Hepatocyte (in vitro differentiated cells): ENCODE data around the gene CSTPP1. TPM values are rescaled to one million over a fixed set of nuclear protein-coding genes. Genes with fewer than 3 reads are reported as not detected.

Experiments
- DNase-seq: peaks from one replicate; pipeline ENCODE4 v3.0.0-alpha.2; 2016; ENCODE audit warnings: low spot score
- H2AFZ ChIP-seq: fragments of 200-600 bp; sonication (generic); 2 replicates; pipeline ENCODE4 v1.6.0; 2016; ENCODE audit warnings: antibody characterized with exemption, mild to moderate bottlenecking
- H3K27ac ChIP-seq: fragments of 200-600 bp; sonication (generic); 2 replicates; pipeline ENCODE4 v1.5.1; 2016; ENCODE audit warnings: mild to moderate bottlenecking
- H3K27me3 ChIP-seq: fragments of 200-600 bp; sonication (generic); 2 replicates; pipeline ENCODE4 v1.6.1; 2016
- H3K36me3 ChIP-seq: fragments of 200-600 bp; sonication (generic); replicated peaks from 2 replicates; pipeline ENCODE4 v1.5.1; 2016; ENCODE audit warnings: low read depth; ENCODE audit not compliant: insufficient read depth
- H3K4me1 ChIP-seq: fragments of 200-600 bp; sonication (generic); 2 replicates; pipeline ENCODE4 v1.5.1; 2016; ENCODE audit warnings: mild to moderate bottlenecking, moderate library complexity; ENCODE audit not compliant: insufficient read depth
- H3K4me2 ChIP-seq: fragments of 200-600 bp; sonication (generic); 2 replicates; pipeline ENCODE4 v1.6.0; 2016
- H3K4me3 ChIP-seq: fragments of 200-600 bp; sonication (generic); 2 replicates; pipeline ENCODE4 v1.5.1; 2016; ENCODE audit warnings: mild to moderate bottlenecking
- H3K79me2 ChIP-seq: fragments of 200-600 bp; sonication (generic); 2 replicates; pipeline ENCODE4 v1.6.0; 2017; ENCODE audit warnings: mild to moderate bottlenecking
- H3K9me2 ChIP-seq: fragments of 200-600 bp; sonication (generic); replicated peaks from 2 replicates; pipeline ENCODE4 v1.6.0; 2017; ENCODE audit warnings: mild to moderate bottlenecking; ENCODE audit not compliant: insufficient read depth
- H3K9me3 ChIP-seq: fragments of 200-600 bp; sonication (generic); 2 replicates; pipeline ENCODE4 v1.5.1; 2016; ENCODE audit warnings: low read depth, mild to moderate bottlenecking
- H4K20me1 ChIP-seq: fragments of 200-600 bp; sonication (generic); 2 replicates; pipeline ENCODE4 v1.6.0; 2016; ENCODE audit warnings: mild to moderate bottlenecking; ENCODE audit not compliant: insufficient read depth, poor library complexity, severe bottlenecking
- CTCF ChIP-seq: fragments of 200-600 bp; sonication (generic); IDR thresholded peaks from 2 replicates; pipeline ENCODE4 v1.5.1; 2016; ENCODE audit warnings: antibody characterized with exemption, mild to moderate bottlenecking; ENCODE audit not compliant: poor library complexity
- EZH2 ChIP-seq: fragments of 200-600 bp; sonication (generic); IDR thresholded peaks from 2 replicates; pipeline ENCODE4 v1.6.1; 2016; ENCODE audit warnings: antibody characterized with exemption, mild to moderate bottlenecking, borderline replicate concordance
- EZH2phosphoT487 ChIP-seq: fragments of 200-600 bp; sonication (generic); IDR thresholded peaks from one replicate; pipeline ENCODE4 v1.6.1; 2018; ENCODE audit warnings: antibody characterized with exemption, mild to moderate bottlenecking, low read depth, moderate library complexity; ENCODE audit not compliant: unreplicated experiment, severe bottlenecking
- WGBS: methylation state at CpG from one replicate; pipeline ENCODE4 v1.1.6; 2016; ENCODE audit warnings: low lambda C conversion rate; ENCODE audit errors: missing lambda C conversion rate; 5-methylcytosine and 5-hydroxymethylcytosine counted together
- polyA plus RNA-seq: library from polyadenylated mRNA; unstranded; fragments of >200 nt; fragmentation: Nextera tagmentation; extraction: Ambion mirVana; gene quantifications from 2 replicates; pipeline ENCODE4 v1.2.1, GENCODE V29; 2016
- total RNA-seq: library from RNA; depleted of rRNA; stranded (reverse); fragments of >200 nt; gene quantifications from 2 replicates; pipeline ENCODE4 v1.2.3, GENCODE V29; 2014

The CSTPP1 gene
- total and polyA plus RNA-seq, 2 experiments from 2014 or later, result 23.0 to 44.3 TPM

- no peak overlapping the region for H3K4me2 ChIP-seq
- no peaks in the 10 kb centered on the region for H3K9me2 ChIP-seq
- no peaks in the 10 kb centered on the region for H3K9me3 ChIP-seq
- H3K27ac ChIP-seq, result no peak overlapping the region
- peak; percentile 83 for TF ChIP-seq CTCF
- TF ChIP-seq EZH2phosphoT487, result no peak
- H3K4me3 ChIP-seq, result no peak overlapping the region
- no peaks in the 10 kb centered on the region for H3K79me2 ChIP-seq
- no peaks in the 10 kb centered on the region for H3K36me3 ChIP-seq
- H3K27me3 ChIP-seq, result no peaks in the 10 kb centered on the region
- no peaks in the 10 kb centered on the region for H3K4me1 ChIP-seq
- no peaks in the 10 kb centered on the region for H4K20me1 ChIP-seq
- DNase-seq, result peak; percentile 85
- no peak overlapping the region for H2AFZ ChIP-seq
- 70% methylated on average over 22 of the region's 23 CpGs for WGBS
These were observed 46.7 kb upstream of the CSTPP1 start for GRCh38 chr11:46889689-46890475.

- H3K36me3 ChIP-seq, result no peaks in the 10 kb centered on the region
- no peak for DNase-seq
- H3K79me2 ChIP-seq, result no peaks in the 10 kb centered on the region
- no peaks in the 10 kb centered on the region for H3K4me1 ChIP-seq
- H3K27me3 ChIP-seq, result no peaks in the 10 kb centered on the region
- H3K9me2 ChIP-seq, result no peaks in the 10 kb centered on the region
- no peak overlapping the region for H3K27ac ChIP-seq
- no peaks in the 10 kb centered on the region for H4K20me1 ChIP-seq
- WGBS, result 88% methylated on average over 2 of the region's 2 CpGs
- H3K4me3 ChIP-seq, result no peak overlapping the region
- no peak overlapping the region for H2AFZ ChIP-seq
- H3K4me2 ChIP-seq, result no peak overlapping the region
- no peaks in the 10 kb centered on the region for H3K9me3 ChIP-seq
- TF ChIP-seq EZH2 (no peak), CTCF (no peak), EZH2phosphoT487 (no peak)
These were observed 45.9 kb upstream of the CSTPP1 start for GRCh38 chr11:46890665-46891064.

GRCh38 chr11:46892109-46892508 is 44.5 kb upstream of the CSTPP1 start:
- no peaks in the 10 kb centered on the region for H3K79me2 ChIP-seq
- no peaks in the 10 kb centered on the region for H3K9me2 ChIP-seq
- no peak for DNase-seq
- no peak overlapping the region for H3K4me3 ChIP-seq
- no peaks in the 10 kb centered on the region for H4K20me1 ChIP-seq
- H3K4me1 ChIP-seq, result no peaks in the 10 kb centered on the region
- 93% methylated on average over 2 of the region's 2 CpGs for whole genome bisulfite sequencing
- no peak overlapping the region for H2AFZ ChIP-seq
- H3K27ac ChIP-seq, result no peak overlapping the region
- TF ChIP-seq CTCF, result no peak
- no peak for TF ChIP-seq EZH2
- TF ChIP-seq EZH2phosphoT487, result no peak
- H3K36me3 ChIP-seq, result no peaks in the 10 kb centered on the region
- H3K9me3 ChIP-seq, result no peaks in the 10 kb centered on the region
- H3K27me3 ChIP-seq, result no peaks in the 10 kb centered on the region
- H3K4me2 ChIP-seq, result no peak overlapping the region
